CD4-positive, alpha-beta T cell treated with Interleukin-17A for 1 hour (primary cell): Measurements from ENCODE around the gene KLHDC8A.
"Not testable (repeated sequence)": the region's sequence is repeated elsewhere in the genome, so short reads cannot be mapped to it uniquely, and the experiment has no call there.

ENCODE experiments used
- DNase-seq: peaks from one replicate; pipeline ENCODE4 v3.0.0-alpha.2; 2020

The KLHDC8A gene

GRCh38 chr1:205317311-205317917, 39.3 kb downstream of the KLHDC8A start:
- DNase-seq: no peak

DNA sequence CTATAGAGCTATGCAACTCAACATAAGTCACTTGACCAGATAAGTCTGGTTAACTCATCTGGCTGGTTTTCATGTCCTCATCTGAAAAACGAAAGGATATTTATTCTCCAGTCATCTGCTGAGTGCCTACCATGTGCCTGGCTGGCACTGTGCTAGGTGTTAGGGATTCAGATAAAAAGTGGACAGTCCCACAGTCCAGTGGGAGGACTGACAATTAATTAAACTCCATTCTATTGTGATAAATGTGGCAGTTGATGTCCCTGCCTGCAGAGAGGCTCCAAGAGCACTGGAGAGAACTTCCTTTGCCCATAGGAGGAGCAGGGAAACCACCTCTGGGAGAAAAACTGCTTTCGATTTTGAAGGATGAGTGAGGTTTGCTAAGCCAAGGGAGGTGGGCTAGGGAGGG, 40.6 kb downstream of the KLHDC8A start:
- peak; percentile 30 for DNase-seq

GRCh38 chr1:205315008-205315618, 41.6 kb downstream of the KLHDC8A start:
- DNase-seq: no peak

DNA sequence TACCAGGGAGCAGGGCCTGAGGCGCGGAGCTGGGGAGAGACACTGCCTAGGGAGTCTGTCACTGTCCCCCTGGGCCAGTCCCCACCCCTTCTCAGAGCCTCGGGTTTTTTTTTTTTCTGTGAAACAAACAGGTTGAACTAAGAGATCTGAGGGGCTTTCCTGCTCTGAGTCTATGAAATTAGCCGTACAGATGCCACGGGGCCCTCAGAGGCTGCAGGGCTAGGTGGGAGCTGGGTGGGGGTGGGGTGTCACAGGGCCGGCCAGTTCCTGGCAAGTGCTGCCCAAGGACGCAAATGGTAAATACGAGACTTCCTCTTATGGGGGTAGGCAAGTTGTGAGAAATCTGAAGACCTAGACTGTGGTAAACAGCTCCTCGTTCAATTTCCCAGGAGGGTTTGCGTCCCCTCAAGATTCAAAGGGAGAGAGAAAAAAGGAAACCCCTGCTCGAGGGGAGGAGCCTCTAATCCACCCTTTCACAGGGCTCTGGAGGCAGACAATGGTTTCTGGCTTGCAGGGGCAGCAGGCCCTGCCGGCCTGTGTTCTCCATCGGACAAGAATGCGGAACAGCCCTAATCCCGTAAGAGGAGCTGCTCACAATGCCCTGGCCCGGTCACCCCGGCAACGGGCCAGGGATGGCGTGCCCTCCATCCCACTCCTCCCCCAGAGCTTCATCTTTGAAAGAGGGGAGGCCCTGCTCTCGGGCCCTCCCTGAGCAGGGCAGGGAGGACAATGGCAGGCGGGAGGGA, 43.0 kb downstream of the KLHDC8A start:
- DNase-seq: peak; percentile 46

DNA sequence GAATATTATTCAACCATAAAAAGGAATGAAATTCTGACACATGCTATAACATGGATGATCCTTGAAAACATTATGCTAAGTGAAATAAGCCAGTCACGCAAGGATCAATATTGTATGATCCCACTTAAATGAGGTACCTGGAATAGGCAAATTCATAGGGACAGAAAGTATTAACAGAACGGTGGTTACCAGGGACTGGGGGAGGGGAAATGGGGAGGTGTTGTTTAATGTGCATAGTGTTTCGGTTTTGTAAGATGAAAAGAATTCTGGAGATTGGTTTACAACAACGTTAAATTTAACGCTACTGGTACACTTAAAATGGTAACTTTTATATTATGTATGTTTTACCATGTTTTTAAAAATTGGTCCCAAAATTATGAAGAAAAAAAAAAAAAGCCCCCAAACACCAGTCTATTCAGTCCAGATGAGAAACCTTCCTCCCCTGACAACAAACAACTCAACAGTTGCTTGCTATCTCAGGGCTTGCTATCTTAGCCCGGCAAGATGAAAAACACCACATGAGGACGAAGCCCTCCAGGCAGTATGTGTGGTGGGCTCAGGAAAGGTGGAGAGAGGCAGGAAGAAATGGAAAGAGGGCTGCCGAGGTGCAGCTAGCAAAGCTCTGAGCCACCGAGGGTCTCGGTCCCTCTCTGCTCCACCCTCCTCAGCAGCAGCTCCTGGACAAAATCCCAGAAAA, 43.7 kb downstream of the KLHDC8A start:
- no peak for DNase-seq

GRCh38 chr1:205310976-205311704, 45.6 kb downstream of the KLHDC8A start:
- DNase-seq: no peak

GRCh38 chr1:205309741-205310140, 47.0 kb downstream of the KLHDC8A start:
- DNase-seq: no peak

GRCh38 chr1:205306929-205307566, 49.7 kb downstream of the KLHDC8A start:
- no peak for DNase-seq

GRCh38 chr1:205304695-205305070, 52.0 kb downstream of the KLHDC8A start:
- DNase-seq: no peak

GRCh38 chr1:205304046-205304694, 52.6 kb downstream of the KLHDC8A start:
- DNase-seq: no peak

GRCh38 chr1:205303247-205303888, 53.4 kb downstream of the KLHDC8A start:
- DNase-seq: no peak

DNA sequence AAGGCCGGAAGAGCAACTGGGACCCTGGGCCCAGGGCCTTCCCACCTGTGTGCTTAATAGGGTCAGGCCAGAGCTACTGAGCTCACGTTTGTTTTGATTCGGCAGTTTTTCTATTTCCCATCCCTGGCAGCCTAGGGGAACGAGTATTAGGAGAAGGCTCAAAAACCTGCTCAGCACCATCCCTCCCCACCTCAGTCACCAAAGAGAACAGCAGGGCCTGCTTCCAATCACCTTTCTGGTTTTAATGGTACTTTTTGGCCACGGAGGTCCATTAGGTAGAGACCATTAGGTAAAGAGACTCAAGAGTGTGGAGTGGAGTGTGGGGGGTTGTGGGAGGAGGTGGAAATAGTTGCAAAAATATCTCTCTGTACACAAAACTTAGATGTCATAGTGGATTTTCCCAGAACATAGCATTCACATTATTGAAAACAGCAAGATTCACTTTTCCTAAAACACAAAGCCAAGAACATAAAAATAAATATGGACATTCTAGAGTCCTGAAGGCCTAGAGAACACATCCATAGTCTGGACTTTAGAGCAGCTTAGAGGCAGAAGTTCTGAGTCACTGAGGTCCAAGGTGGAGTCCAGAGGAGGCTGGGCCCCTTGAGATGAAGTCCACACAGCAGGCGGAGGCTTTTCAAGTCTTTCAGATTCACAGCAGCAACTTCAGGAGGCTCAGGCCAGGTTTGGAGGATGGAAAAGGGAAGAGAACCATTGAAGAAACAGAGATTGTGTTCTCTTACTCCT, 54.7 kb downstream of the KLHDC8A start:
- DNase-seq: no peak

DNA sequence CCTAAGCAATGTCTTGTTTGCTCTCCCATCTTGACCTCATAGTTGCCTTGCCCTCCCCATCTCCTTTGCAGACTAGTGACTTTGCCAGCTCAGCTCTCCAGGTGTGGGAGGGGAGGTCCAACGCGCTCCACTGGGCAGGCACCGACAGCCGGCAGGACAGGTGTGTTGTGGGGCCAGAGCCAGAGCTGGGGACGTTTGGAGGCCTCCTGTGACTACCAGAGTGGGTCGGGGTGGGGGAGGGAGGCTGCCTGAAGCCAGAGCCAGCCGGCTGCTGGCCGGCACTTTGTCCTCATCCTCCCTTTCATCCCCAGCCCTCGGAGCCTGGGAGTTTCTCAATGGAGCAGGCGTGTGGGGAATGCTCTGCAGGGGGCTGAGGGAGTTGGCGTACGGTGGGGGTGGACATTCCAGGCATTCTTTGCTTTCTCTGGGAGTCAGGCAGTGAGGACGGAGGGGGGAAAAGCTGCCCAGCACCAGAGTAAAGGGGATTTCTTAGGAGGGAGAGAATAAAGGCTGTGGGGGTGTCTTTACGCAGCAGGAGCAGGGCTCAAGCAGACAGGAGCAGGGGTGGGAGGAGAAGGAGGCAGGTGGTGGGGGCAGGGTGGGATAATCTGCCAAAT, 55.4 kb downstream of the KLHDC8A start:
- no peak for DNase-seq

DNA sequence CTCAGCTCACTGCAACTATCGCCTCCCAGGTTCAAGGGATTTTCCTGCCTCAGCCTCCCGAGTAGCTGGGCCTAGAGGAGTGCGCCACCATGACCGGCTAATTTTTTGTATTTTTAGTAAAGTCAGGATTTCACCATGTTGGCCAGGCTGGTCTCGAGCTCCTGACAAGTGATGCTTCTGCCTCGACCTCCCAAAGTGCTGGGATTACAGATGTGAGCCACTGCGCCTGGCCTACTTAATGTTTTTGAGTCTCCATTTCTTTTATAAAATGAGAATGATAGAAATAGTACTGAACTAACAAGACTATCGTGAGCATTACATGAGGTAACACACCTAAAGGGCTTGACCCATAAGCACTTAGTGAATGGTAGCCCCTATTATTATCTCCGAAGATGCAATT, 56.6 kb downstream of the KLHDC8A start:
- no peak for DNase-seq

DNA sequence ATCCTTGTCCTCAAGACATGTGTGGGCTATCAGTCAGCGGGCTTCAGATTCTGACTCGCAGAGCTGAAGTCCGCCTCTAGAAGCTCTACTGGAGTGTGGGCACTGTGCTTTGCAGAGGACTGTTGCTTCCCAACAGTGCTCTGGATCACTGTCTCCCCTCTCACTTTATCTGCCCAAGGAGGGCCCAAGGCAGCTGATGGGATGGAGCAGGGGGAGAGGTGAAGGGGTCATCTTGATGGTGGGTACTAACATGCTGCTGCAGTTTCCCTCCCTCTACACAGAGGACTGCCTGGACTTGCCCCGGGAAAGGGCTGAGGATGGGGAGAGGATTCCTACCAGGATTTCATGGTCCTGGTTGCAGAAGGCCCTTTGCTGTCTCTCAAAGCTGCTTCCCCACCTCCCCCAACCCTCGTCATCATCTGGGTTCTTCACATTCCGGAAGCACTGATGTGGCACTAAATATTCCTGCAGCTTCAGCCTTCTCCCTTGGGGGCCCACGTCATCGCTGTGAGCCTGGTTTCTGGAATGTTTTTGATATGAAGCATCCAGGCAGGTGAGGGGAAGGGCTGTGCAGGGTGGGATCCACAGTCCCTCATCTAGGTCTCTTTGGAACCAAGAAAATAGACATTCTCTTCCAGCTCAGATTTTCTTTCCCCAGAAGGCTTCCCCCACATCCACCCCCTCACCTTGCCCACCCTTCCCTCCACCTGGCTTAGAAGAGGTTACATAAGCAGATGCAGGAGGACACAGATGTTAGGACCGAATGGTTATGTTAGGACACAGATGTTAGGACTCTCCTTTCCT, 58.3 kb downstream of the KLHDC8A start:
- no peak for DNase-seq

- DNase-seq: not testable (repeated sequence)
These were observed 59.1 kb downstream of the KLHDC8A start for GRCh38 chr1:205297546-205298177.

DNA sequence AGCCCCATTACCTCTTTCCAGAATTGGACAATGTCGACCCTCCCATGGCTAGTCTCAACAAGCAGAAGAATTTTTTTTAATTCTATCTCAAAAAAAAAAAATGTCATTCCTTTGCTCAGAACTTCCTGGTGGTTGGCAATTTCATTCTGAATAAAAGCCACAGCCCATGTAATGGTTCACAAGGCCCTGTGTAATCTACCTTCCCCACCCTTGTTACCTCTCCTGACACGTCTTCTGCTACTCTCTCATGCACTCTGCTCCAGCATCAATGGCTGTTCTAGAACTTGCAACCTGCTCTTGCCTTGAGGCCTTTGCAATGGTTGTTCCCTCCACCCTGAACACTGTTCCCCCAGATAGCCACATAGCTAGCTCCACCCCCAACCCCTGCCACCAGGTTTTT, 60.6 kb downstream of the KLHDC8A start:
- no peak for DNase-seq

GRCh38 chr1:205294934-205295333, 61.8 kb downstream of the KLHDC8A start:
- no peak for DNase-seq
